GM12872 (cell line): ENCODE results near the gene TAF4B.

Experiments
- CTCF ChIP-seq: IDR thresholded peaks from 3 replicates; pipeline ENCODE4 v1.5.1; 2011; ENCODE audit warnings: low read depth, mild to moderate bottlenecking, low read length, moderate library complexity; ENCODE audit not compliant: insufficient read depth

The TAF4B gene

GRCh38 chr18:26205318-26205717, 20.9 kb upstream of the TAF4B start:
- TF ChIP-seq CTCF: no peak

GRCh38 chr18:26206488-26206887, 19.8 kb upstream of the TAF4B start:
- TF ChIP-seq CTCF: no peak

- TF ChIP-seq CTCF: no peak
Measured at GRCh38 chr18:26207937-26208336, 18.3 kb upstream of the TAF4B start.

- no peak for TF ChIP-seq CTCF
Measured at GRCh38 chr18:26208977-26209376, 17.3 kb upstream of the TAF4B start.

GRCh38 chr18:26210147-26210546, 16.1 kb upstream of the TAF4B start:
- no peak for TF ChIP-seq CTCF

- no peak for TF ChIP-seq CTCF
Measured at GRCh38 chr18:26215247-26215970, 10.8 kb upstream of the TAF4B start.

GRCh38 chr18:26225022-26225693, 1.1 kb upstream of the TAF4B start:
- TF ChIP-seq CTCF: no peak
